Osteocyte (in vitro differentiated cells): Measurements from ENCODE around the gene KCTD16. TPM values are rescaled to one million over a fixed set of nuclear protein-coding genes. Genes with fewer than 3 reads are reported as not detected.

ENCODE experiments used
- DNase-seq: peaks from one replicate; pipeline ENCODE4 v3.0.0; 2021; ENCODE audit warnings: mixed read lengths; ENCODE audit not compliant: unreplicated experiment; ENCODE audit errors: extremely low spot score
- H3K27ac Mint-ChIP-seq: one replicate; pipeline ENCODE4 v1.8.0; 2021; ENCODE audit warnings: mild to moderate bottlenecking, mixed read lengths; ENCODE audit not compliant: unreplicated experiment
- H3K27me3 Mint-ChIP-seq: one replicate; pipeline ENCODE4 v1.8.0; 2021; ENCODE audit warnings: mixed read lengths; ENCODE audit not compliant: unreplicated experiment
- H3K36me3 Mint-ChIP-seq: one replicate; pipeline ENCODE4 v1.8.0; 2021; ENCODE audit warnings: mixed read lengths; ENCODE audit not compliant: unreplicated experiment
- H3K4me1 Mint-ChIP-seq: one replicate; pipeline ENCODE4 v1.8.0; 2021; ENCODE audit warnings: mixed read lengths; ENCODE audit not compliant: unreplicated experiment
- H3K4me3 Mint-ChIP-seq: one replicate; pipeline ENCODE4 v1.8.0; 2021; ENCODE audit warnings: mild to moderate bottlenecking, moderate library complexity, mixed read lengths; ENCODE audit not compliant: unreplicated experiment
- H3K9me3 Mint-ChIP-seq: one replicate; pipeline ENCODE4 v1.8.0; 2021; ENCODE audit warnings: mixed read lengths; ENCODE audit not compliant: unreplicated experiment
- CTCF ChIP-seq: fragments of 200-600 bp; sonication (generic); IDR thresholded peaks from 2 replicates; pipeline ENCODE4 v1.5.0; 2021; ENCODE audit warnings: antibody characterized with exemption, mild to moderate bottlenecking, moderate library complexity
- total RNA-seq: library from RNA; stranded (reverse); gene quantifications from 2 replicates; pipeline ENCODE4 v1.2.1, GENCODE V29; 2021

KCTD16 gene
- total RNA-seq, 1 donor from 2014 or later: 0.51 TPM

DNA sequence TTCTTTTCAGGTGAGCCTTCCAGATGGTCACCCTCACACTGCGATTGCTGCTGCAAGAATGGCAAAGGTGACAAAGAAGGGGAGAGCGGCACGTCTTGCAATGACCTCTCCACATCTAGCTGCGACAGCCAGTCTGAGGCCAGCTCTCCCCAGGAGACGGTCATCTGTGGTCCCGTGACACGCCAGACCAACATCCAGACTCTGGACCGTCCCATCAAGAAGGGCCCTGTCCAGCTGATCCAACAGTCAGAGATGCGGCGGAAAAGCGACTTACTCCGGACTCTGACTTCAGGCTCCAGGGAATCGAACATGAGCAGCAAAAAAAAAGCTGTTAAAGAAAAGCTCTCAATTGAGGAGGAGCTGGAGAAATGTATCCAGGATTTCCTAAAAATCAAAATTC, 303.0 kb downstream of the KCTD16 start:
- no peak for TF ChIP-seq CTCF
- H3K36me3 Mint-ChIP-seq: no peaks in the 10 kb centered on the region
- H3K4me1 Mint-ChIP-seq: no peaks in the 10 kb centered on the region
- no peak overlapping the region for H3K4me3 Mint-ChIP-seq
- no peaks in the 10 kb centered on the region for H3K27me3 Mint-ChIP-seq
- H3K9me3 Mint-ChIP-seq: no peaks in the 10 kb centered on the region
- no peak for DNase-seq
- H3K27ac Mint-ChIP-seq: no peak overlapping the region

GRCh38 chr5:144478565-144478964, 307.9 kb downstream of the KCTD16 start:
- H3K27me3 Mint-ChIP-seq: no peaks in the 10 kb centered on the region
- DNase-seq: no peak
- H3K36me3 Mint-ChIP-seq: no peaks in the 10 kb centered on the region
- H3K27ac Mint-ChIP-seq: no peak overlapping the region
- no peak overlapping the region for H3K4me3 Mint-ChIP-seq
- H3K9me3 Mint-ChIP-seq: no peaks in the 10 kb centered on the region
- no peaks in the 10 kb centered on the region for H3K4me1 Mint-ChIP-seq
- no peak for TF ChIP-seq CTCF

DNA sequence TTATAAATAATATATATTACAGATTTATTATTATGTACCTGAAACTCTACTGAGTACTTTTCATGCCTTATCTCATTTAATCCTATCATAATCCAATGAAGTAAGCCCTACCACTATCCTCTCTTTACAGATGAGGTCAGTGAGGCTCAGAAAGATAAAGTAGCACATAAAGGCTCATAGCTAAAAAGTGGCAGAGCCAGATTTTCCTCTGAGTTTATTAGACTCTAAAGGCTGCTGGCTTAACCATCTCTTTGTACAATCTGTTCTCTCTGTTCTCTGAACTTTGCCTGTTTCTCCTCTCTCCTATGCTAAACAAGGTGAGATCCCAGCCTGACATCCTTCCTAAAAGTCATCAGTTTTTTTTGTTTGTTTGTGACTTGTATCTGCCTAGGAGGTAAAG, 311.2 kb downstream of the KCTD16 start:
- Mint-ChIP-seq H3K4me3 (no peak overlapping the region), H3K4me1 (no peaks in the 10 kb centered on the region), H3K27ac (no peak overlapping the region), H3K9me3 (no peaks in the 10 kb centered on the region), H3K36me3 (no peaks in the 10 kb centered on the region), H3K27me3 (no peaks in the 10 kb centered on the region)
- no peak for DNase-seq
- no peak for TF ChIP-seq CTCF

GRCh38 chr5:144484124-144484897, 313.6 kb downstream of the KCTD16 start:
- TF ChIP-seq CTCF: no peak
- H3K4me3 Mint-ChIP-seq: no peak overlapping the region
- H3K9me3 Mint-ChIP-seq: no peaks in the 10 kb centered on the region
- no peaks in the 10 kb centered on the region for H3K27me3 Mint-ChIP-seq
- no peak for DNase-seq
- H3K27ac Mint-ChIP-seq: no peak overlapping the region
- no peaks in the 10 kb centered on the region for H3K4me1 Mint-ChIP-seq
- H3K36me3 Mint-ChIP-seq: no peaks in the 10 kb centered on the region

DNA sequence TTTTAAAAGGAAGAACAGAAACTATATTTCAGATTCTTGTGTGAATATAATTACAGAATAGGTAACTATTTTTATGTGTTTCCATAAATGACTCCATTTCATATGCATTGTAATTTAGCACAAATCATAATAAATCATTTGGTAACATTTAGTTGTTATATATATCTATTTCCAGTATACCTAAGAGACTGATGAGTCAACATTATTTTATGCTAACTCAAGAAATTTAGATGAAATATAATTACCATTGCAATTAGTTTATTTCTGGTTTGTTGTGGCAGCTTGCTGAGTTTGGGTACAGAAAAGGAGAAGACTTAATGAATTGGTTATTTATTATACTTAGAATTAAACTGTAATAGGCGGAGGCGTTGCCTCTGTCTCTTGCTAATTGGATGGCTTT, 314.9 kb downstream of the KCTD16 start:
- DNase-seq: no peak
- no peaks in the 10 kb centered on the region for H3K27me3 Mint-ChIP-seq
- no peak overlapping the region for H3K27ac Mint-ChIP-seq
- no peaks in the 10 kb centered on the region for H3K36me3 Mint-ChIP-seq
- no peak overlapping the region for H3K4me3 Mint-ChIP-seq
- H3K9me3 Mint-ChIP-seq: peaks cover 5% of the 10 kb centered on the region
- TF ChIP-seq CTCF: no peak
- H3K4me1 Mint-ChIP-seq: no peaks in the 10 kb centered on the region
